GM18868 (cell line): ENCODE measurements around the gene OVOL3.
A peak's percentile ranks its signal among the peaks of the same experiment; 100 is the strongest.
"Not testable (repeated sequence)": the region's sequence is repeated elsewhere in the genome, so short reads cannot be mapped to it uniquely, and the experiment has no call there.

Source experiments
- ATAC-seq: cut with Tn5 transposase; IDR thresholded peaks from one replicate; pipeline ENCODE4 v1.9.1; 2021; ENCODE audit warnings: mild to moderate bottlenecking, moderate library complexity; ENCODE audit not compliant: unreplicated experiment

OVOL3 gene

GRCh38 chr19:36125557-36125956 lies 14.6 kb downstream of the OVOL3 start:
- no peak for ATAC-seq

- ATAC-seq = no peak
Observed at GRCh38 chr19:36128392-36128736, 17.4 kb downstream of the OVOL3 start.

DNA sequence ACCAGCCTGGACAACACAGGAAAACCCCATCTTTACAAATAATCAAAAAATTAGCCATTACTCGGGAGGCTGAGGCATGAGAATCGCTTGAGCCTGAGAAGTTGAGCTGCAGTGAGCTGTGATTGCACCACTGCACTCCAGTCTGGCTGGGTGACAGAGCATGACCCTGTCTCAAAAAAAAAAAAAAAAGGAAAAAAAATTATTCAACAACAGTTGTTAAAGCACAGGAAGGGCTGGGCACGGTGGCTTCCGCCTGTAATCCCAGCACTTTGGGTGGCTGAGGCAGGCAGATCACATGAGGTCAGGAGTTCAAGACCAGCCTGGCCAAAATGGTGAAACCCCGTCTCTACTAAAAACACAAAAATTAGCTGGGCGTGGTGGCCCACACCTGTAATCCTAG lies 20.3 kb downstream of the OVOL3 start:
- ATAC-seq = not testable (repeated sequence)

GRCh38 chr19:36134867-36135266 lies 23.9 kb downstream of the OVOL3 start:
- not testable (repeated sequence) for ATAC-seq

DNA sequence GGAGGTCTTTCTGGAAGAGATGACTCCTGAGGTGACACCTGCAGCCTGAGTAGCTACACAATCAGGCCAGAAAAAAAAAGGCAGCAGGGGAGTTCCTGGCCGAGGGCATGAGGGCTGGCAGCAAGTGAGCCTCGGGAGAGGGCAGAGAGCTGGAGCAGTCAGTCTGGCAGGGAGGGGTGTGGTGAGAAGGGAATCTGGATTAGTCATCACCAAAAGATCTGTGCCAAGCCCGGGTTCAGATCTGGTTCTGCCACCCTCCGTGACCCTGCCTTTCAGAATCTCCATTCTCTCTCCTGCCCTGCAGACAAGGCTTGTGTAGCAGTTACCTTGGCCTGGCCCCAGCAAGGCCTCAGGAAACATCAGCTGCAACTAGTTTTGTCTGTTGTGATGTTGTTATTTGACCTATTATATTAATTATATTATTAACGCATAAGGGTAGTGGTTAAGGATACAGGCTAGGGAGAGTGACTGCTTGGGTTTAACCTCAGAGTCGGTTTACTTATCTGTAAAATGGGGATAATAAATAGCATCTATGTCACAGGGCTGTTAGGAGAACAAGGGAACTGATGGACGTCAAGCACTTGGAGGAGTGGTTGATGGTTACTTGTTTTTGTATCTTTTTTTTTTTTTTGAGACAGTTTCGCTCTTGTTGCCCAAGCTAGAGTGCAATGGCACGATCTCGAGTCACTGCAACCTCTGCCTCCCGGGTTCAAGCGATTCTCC lies 26.2 kb downstream of the OVOL3 start:
- ATAC-seq = no peak

DNA sequence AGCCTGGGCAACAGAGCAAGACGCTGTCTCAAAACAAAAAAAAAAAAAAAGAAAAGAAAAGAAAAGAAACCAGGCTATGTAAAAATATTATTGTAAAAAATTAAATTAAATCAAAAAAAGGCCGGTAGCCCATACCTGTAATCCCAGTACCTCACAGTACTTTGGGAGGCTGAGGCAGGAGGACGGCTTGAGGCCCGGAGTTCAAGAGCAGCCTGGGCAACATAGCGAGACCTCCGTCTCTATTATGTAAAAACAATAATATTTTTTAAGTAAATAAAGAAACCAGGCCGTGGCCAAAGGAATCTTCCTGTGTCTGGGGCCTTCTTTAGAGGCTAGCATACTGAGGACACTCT lies 28.2 kb downstream of the OVOL3 start:
- ATAC-seq = no peak

- ATAC-seq = peak; percentile 82
Observed at GRCh38 chr19:36139473-36140303, 28.7 kb downstream of the OVOL3 start, which contains the start of gene CAPNS1. Gene CAPNS1, plus strand, starts transcription at chr19:36140066. Its CDS starts 946 bp downstream, at chr19:36141012.

GRCh38 chr19:36140304-36141038 lies 29.5 kb downstream of the OVOL3 start:
- peak; percentile 4 for ATAC-seq

DNA sequence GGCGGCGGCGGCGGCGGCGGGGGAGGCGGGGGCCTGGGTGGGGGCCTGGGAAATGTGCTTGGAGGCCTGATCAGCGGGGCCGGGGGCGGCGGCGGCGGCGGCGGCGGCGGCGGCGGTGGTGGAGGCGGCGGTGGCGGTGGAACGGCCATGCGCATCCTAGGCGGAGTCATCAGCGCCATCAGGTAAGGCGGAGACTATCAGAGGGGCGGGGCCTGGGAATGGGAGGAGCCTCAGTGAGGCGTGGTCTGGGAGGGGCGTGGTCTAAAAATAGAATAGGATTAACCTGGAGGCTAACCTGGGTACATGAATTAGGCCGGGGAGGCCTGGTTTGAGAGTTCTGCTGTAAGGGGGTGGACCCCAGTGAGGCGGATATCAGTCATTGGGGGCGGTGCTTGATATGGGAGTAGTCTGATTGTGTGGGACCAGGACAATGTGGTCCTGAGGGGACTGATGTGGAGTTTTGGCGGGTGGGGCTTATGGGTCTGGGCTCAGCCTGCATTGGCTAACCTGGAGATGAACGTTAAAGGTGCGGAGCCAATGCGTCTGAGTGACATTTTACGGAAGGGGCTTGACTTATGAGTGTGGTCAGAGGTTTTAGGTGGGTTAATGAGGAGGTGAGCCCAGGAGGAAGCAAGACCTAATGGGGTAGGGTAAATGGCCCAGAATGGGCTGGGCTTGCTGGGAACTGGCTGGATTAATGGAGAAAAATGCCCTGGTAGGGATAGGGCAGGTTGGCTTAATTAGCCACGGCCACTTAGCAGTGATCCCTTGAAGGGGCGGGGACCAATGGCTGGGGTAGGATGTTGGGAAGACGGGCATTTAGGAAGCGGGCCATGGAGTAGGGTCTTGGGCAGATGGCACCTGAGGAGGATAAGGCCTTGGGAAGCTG lies 30.3 kb downstream of the OVOL3 start:
- peak; percentile 62 for ATAC-seq

DNA sequence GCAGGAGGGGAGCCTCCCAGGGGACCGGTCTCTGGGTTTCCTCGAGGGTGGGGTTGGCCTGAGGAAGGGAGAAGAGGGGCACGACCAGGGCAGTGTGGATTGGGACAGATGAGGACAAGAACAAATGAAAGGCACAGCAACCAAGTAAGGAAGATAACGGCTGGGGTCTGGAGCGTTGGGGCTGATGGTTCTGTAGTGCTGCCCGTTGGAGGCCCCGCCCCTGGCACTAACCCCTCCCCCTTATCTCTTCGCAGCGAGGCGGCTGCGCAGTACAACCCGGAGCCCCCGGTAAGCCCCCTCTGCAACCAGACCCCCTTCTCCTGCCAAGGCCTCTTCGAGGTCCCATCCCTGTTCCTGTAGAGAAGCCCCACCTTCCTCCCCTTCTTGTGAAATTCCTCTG lies 31.1 kb downstream of the OVOL3 start:
- no peak for ATAC-seq

GRCh38 chr19:36142496-36142895 lies 31.6 kb downstream of the OVOL3 start:
- ATAC-seq = no peak

DNA sequence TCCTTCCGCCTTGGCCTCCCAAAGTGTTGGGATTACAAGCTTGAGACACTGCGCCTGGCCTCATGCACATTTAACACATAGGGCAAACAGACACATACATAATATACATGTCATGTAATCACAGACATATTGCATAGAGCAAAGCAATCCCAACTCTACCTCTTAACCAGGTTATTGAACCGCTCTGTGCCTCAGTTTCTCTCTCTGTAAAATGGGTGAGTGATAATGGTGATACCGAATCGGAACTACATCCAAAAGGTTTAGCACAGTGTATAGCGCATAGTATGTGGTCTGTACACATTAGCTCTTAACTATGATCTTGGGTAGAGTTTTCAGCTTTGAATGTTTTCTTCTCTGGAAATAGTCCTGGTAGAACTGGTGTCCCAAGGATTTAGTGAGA lies 33.7 kb downstream of the OVOL3 start:
- ATAC-seq = no peak

GRCh38 chr19:36149673-36150406 lies 38.9 kb downstream of the OVOL3 start:
- no peak for ATAC-seq

DNA sequence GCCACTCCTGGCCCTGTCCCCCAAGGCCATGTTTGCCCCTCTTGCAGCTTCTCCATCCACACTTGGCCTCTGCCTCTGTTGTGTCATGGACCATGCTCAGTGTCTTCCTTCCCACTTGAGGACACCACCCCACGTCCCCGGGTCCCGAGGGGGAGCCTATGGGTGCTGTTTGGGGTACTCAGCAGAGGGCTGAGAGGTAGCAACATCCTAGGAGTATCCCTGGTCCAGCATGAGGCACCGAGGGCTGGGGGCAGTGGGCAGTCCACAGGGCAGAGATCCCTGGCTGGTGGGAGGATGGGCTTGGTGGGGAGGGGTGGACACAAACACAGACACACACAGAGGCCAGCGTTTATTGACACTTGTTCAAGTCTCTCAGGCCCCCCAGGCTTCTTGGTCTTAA lies 39.6 kb downstream of the OVOL3 start:
- no peak for ATAC-seq

- ATAC-seq = no peak
Observed at GRCh38 chr19:36151144-36152018, 40.4 kb downstream of the OVOL3 start.

DNA sequence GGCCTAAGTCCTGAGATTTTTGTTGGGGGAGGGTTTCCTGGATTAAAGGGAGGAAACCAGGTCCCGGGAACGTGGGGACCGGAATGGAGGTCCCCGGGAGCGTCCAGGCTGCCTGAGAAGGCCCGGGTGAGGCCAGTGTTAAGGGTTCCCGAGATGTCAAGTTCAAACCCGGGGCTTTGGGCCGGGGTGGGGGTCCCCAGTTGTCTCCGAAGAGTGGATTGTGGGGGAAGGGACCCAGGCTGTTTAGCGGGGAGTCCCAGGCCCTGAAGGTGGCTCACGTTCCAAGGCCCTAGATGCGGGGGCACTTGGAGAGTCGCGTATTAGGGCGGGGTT lies 41.0 kb downstream of the OVOL3 start:
- no peak for ATAC-seq

GRCh38 chr19:36152352-36153091 lies 41.6 kb downstream of the OVOL3 start, which contains the start of gene COX7A1:
Gene COX7A1, minus strand, starts transcription at chr19:36152447. Its CDS starts 40 bp downstream, at chr19:36152407.
- ATAC-seq = no peak

- no peak for ATAC-seq
Observed at GRCh38 chr19:36153126-36153525, 42.2 kb downstream of the OVOL3 start.
